Upper lobe of right lung (tissue), 1 donor: ENCODE measurements around the gene USP10. TPM values are rescaled to one million over a fixed set of nuclear protein-coding genes. Genes with fewer than 3 reads are reported as not detected.

Experiments
- ATAC-seq: fragments of 200-7000 bp; cut with Tn5 transposase; one replicate; pipeline ENCODE4 v1.9.1; 2020; ENCODE audit warnings: mild to moderate bottlenecking, moderate library complexity
- DNase-seq: peaks from one replicate; pipeline ENCODE4 v3.0.0-alpha.2; 2020
- H3K27ac ChIP-seq: fragments of 200-600 bp; one replicate; pipeline ENCODE4 v1.8.0; 2022
- H3K27me3 ChIP-seq: fragments of 200-600 bp; one replicate; pipeline ENCODE4 v1.8.0; 2022; ENCODE audit warnings: mild to moderate bottlenecking
- H3K36me3 ChIP-seq: fragments of 200-600 bp; one replicate; pipeline ENCODE4 v1.8.0; 2022
- H3K4me1 ChIP-seq: fragments of 200-600 bp; one replicate; pipeline ENCODE4 v1.8.0; 2022
- H3K4me3 ChIP-seq: fragments of 200-600 bp; one replicate; pipeline ENCODE4 v1.8.0; 2022; ENCODE audit warnings: mild to moderate bottlenecking
- H3K9me3 ChIP-seq: fragments of 200-600 bp; one replicate; pipeline ENCODE4 v1.8.0; 2022
- intact Hi-C: fragments of 100-400 bp; cut with DNase I; formaldehyde crosslinking; loops from one replicate; pipeline ENCODE4 v1.11.0; 2022
- total RNA-seq: library from RNA; stranded (reverse); fragmentation: NEBNext Ultra II Directional; extraction: Animal tissue kit (Norgen Biotek cat#: 25700); gene quantifications from one replicate; pipeline ENCODE4 v1.2.1, GENCODE V29; 2021
- TF ChIP-seq, protein P1 (sequence below): fragments of 200-600 bp; IDR thresholded peaks from one replicate; pipeline ENCODE4 v1.8.0; 2022; ENCODE audit warnings: antibody characterized with exemption
- donor health status: DM: no; HTN: yes; CAD: no; lungs with severe emphysema.

USP10 gene
- total RNA-seq, 1 donor from 2014 or later, result 59.6 TPM

- Histone ChIP-seq H3K27ac (no peak overlapping the region), H3K9me3 (no peaks in the 10 kb centered on the region), H3K4me1 (peaks cover 26% of the 10 kb centered on the region), H3K36me3 (peaks cover 11% of the 10 kb centered on the region), H3K27me3 (no peaks in the 10 kb centered on the region), H3K4me3 (no peak overlapping the region)
- TF ChIP-seq, protein P1, sequence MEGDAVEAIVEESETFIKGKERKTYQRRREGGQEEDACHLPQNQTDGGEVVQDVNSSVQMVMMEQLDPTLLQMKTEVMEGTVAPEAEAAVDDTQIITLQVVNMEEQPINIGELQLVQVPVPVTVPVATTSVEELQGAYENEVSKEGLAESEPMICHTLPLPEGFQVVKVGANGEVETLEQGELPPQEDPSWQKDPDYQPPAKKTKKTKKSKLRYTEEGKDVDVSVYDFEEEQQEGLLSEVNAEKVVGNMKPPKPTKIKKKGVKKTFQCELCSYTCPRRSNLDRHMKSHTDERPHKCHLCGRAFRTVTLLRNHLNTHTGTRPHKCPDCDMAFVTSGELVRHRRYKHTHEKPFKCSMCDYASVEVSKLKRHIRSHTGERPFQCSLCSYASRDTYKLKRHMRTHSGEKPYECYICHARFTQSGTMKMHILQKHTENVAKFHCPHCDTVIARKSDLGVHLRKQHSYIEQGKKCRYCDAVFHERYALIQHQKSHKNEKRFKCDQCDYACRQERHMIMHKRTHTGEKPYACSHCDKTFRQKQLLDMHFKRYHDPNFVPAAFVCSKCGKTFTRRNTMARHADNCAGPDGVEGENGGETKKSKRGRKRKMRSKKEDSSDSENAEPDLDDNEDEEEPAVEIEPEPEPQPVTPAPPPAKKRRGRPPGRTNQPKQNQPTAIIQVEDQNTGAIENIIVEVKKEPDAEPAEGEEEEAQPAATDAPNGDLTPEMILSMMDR, result no peak
- ATAC-seq (no peak), DNase-seq (no peak)
- intact Hi-C loops, result no loop called here
Measured at GRCh38 chr16:84751241-84751640, 51.4 kb downstream of the USP10 start.

- Histone ChIP-seq H3K4me3 (no peak overlapping the region), H3K36me3 (peaks cover 6% of the 10 kb centered on the region), H3K27ac (no peak overlapping the region), H3K4me1 (peaks cover 26% of the 10 kb centered on the region), H3K27me3 (no peaks in the 10 kb centered on the region), H3K9me3 (no peaks in the 10 kb centered on the region)
- TF ChIP-seq, protein P1, result no peak
- intact Hi-C loops, result no loop called here
- ATAC-seq (peak; percentile 25), DNase-seq (no peak)
Measured at GRCh38 chr16:84751947-84752346, 52.1 kb downstream of the USP10 start.

DNA sequence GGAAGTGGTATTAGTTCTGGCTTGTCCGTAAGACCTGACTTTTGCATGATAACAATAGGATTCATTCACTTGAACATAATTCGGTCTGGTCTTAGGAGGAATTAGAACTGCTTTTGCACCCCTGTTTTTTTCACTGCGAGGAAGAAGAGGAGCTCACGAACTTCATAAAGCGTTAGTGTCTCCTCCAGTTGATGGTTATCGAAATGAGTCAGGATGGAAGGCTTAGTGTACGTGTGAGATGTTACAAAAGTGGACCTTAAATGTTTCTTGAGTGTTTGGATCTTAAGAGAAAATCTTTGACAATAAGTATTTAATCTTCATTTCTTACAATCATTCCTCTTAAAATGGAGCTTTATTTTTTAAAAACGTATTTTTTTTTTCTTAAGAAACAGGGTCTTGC is 52.8 kb downstream of the USP10 start:
- TF ChIP-seq, protein P1, result no peak
- intact Hi-C loops, result no loop called here
- H3K4me3 ChIP-seq, result no peak overlapping the region
- ATAC-seq, result no peak
- H3K36me3 ChIP-seq, result peaks cover 4% of the 10 kb centered on the region
- DNase-seq, result no peak
- H3K9me3 ChIP-seq, result no peaks in the 10 kb centered on the region
- H3K27me3 ChIP-seq, result no peaks in the 10 kb centered on the region
- peaks cover 26% of the 10 kb centered on the region for H3K4me1 ChIP-seq
- no peak overlapping the region for H3K27ac ChIP-seq

- DNase-seq, result no peak
- no peaks in the 10 kb centered on the region for H3K27me3 ChIP-seq
- peaks cover 4% of the 10 kb centered on the region for H3K36me3 ChIP-seq
- TF ChIP-seq, protein P1, result no peak
- no peak for ATAC-seq
- H3K27ac ChIP-seq, result no peak overlapping the region
- peaks cover 30% of the 10 kb centered on the region for H3K4me1 ChIP-seq
- intact Hi-C loops, result no loop called here
- no peaks in the 10 kb centered on the region for H3K9me3 ChIP-seq
- no peak overlapping the region for H3K4me3 ChIP-seq
Measured at GRCh38 chr16:84753412-84754326, 53.9 kb downstream of the USP10 start.

DNA sequence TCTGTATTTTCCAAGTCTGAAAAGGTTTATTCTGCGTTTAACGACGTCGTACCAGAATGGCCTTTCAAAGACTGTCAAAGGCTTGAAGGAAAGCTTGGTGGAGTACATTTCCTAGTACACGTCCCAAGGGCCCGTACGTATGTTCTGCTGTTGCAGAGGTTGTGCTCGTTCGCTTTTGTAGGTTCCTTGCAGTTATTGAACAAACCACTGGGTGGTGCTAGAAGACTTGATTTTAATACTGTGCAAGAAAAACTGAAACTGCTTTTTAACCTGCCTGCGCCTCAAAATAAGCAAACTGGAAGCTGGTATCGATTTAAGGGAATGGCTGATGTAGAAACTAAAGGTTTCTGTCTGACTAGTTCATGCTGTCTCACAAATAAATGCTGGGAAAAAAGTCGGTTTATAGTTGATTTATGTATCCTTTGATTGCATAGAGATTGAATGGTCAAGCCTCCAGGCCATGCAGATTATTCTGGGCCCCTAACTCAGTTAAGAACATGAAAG is 54.6 kb downstream of the USP10 start:
- H3K27ac ChIP-seq, result no peak overlapping the region
- intact Hi-C loops, result no loop called here
- H3K4me1 ChIP-seq, result peaks cover 37% of the 10 kb centered on the region
- H3K9me3 ChIP-seq, result no peaks in the 10 kb centered on the region
- H3K36me3 ChIP-seq, result peaks cover 6% of the 10 kb centered on the region
- peak; percentile 89 for ATAC-seq
- no peak for DNase-seq
- H3K27me3 ChIP-seq, result no peaks in the 10 kb centered on the region
- H3K4me3 ChIP-seq, result no peak overlapping the region
- TF ChIP-seq, protein P1, result peak; percentile 87
